GM23338 (cell line): Measurements from ENCODE around the gene RNF40. TPM values are rescaled to one million over a fixed set of nuclear protein-coding genes. Genes with fewer than 3 reads are reported as not detected.

Source experiments
- ATAC-seq: fragments of 200-7000 bp; cut with Tn5 transposase; 3 replicates; pipeline ENCODE4 v1.9.1; 2020
- DNase-seq: peaks from one replicate; pipeline ENCODE4 v3.0.0-alpha.2; 2015; ENCODE audit warnings: low spot score
- H2AFZ ChIP-seq: fragments of 200-600 bp; sonication (generic); 2 replicates; pipeline ENCODE4 v1.8.0; 2016; ENCODE audit warnings: antibody characterized with exemption, mild to moderate bottlenecking, moderate library complexity
- H3F3A ChIP-seq: fragments of 200-600 bp; sonication (generic); replicated peaks from 2 replicates; pipeline ENCODE4 v1.8.0; 2017; ENCODE audit warnings: antibody characterized with exemption, mixed run types, low read depth
- H3K27ac ChIP-seq: fragments of 200-600 bp; sonication (generic); 2 replicates; pipeline ENCODE4 v1.6.1; 2016; ENCODE audit warnings: low read depth
- H3K27me3 ChIP-seq: fragments of 200-600 bp; sonication (generic); 2 replicates; pipeline ENCODE4 v1.8.0; 2016; ENCODE audit warnings: mild to moderate bottlenecking, mixed run types, moderate library complexity; ENCODE audit not compliant: insufficient read depth
- H3K36me3 ChIP-seq: fragments of 200-600 bp; sonication (generic); 2 replicates; pipeline ENCODE4 v1.8.0; 2016; ENCODE audit warnings: mild to moderate bottlenecking; ENCODE audit not compliant: insufficient read depth
- H3K4me1 ChIP-seq: fragments of 200-600 bp; sonication (generic); 2 replicates; pipeline ENCODE4 v1.8.0; 2016; ENCODE audit warnings: mild to moderate bottlenecking, moderate library complexity; ENCODE audit not compliant: insufficient read depth
- H3K4me2 ChIP-seq: fragments of 200-600 bp; sonication (generic); 2 replicates; pipeline ENCODE4 v1.7.1; 2017; ENCODE audit warnings: mixed run types
- H3K4me3 ChIP-seq: fragments of 200-600 bp; sonication (generic); 2 replicates; pipeline ENCODE4 v1.6.1; 2016; ENCODE audit warnings: mixed run types
- H3K79me2 ChIP-seq: fragments of 200-600 bp; sonication (generic); replicated peaks from 2 replicates; pipeline ENCODE4 v1.8.0; 2017; ENCODE audit warnings: mild to moderate bottlenecking; ENCODE audit not compliant: insufficient read depth
- H3K9me2 ChIP-seq: fragments of 200-600 bp; sonication (generic); 2 replicates; pipeline ENCODE4 v1.8.0; 2017; ENCODE audit not compliant: insufficient read depth
- H4K20me1 ChIP-seq: fragments of 200-600 bp; sonication (generic); replicated peaks from 2 replicates; pipeline ENCODE4 v1.8.0; 2017; ENCODE audit warnings: mild to moderate bottlenecking; ENCODE audit not compliant: insufficient read depth
- H3K27ac Mint-ChIP-seq: 2 replicates; pipeline ENCODE4 v1.8.0; 2020; ENCODE audit warnings: inconsistent platforms, mild to moderate bottlenecking, moderate library complexity, mixed read lengths
- H3K27me3 Mint-ChIP-seq: 3 replicates; pipeline ENCODE4 v1.8.0; 2022; ENCODE audit warnings: low read depth, mild to moderate bottlenecking, moderate library complexity, mixed read lengths, inconsistent platforms; ENCODE audit not compliant: insufficient read depth, poor library complexity
- H3K36me3 Mint-ChIP-seq: 3 replicates; pipeline ENCODE4 v1.8.0; 2021; ENCODE audit warnings: low read depth, mild to moderate bottlenecking, inconsistent platforms, moderate library complexity, mixed read lengths
- H3K4me1 Mint-ChIP-seq: 3 replicates; pipeline ENCODE4 v1.8.0; 2020; ENCODE audit warnings: mild to moderate bottlenecking, inconsistent platforms, mixed read lengths
- H3K4me3 Mint-ChIP-seq: 3 replicates; pipeline ENCODE4 v1.8.0; 2021; ENCODE audit warnings: moderate library complexity, mild to moderate bottlenecking, inconsistent platforms, mixed read lengths
- H3K9me3 Mint-ChIP-seq: 3 replicates; pipeline ENCODE4 v1.8.0; 2020; ENCODE audit warnings: moderate library complexity, mild to moderate bottlenecking, inconsistent platforms, mixed read lengths
- CREB1 ChIP-seq: fragments of 250-450 bp; sonication (Bioruptor Pico); IDR thresholded peaks from 2 replicates; pipeline ENCODE4 v1.5.0; 2020; ENCODE audit warnings: low read depth, mild to moderate bottlenecking, moderate library complexity
- EZH2 ChIP-seq: fragments of 200-600 bp; sonication (generic); IDR thresholded peaks from one replicate; pipeline ENCODE4 v1.8.0; 2017; ENCODE audit warnings: antibody characterized with exemption, mild to moderate bottlenecking, low read depth; ENCODE audit not compliant: unreplicated experiment
- EZH2phosphoT487 ChIP-seq: fragments of 200-600 bp; sonication (generic); IDR thresholded peaks from one replicate; pipeline ENCODE4 v1.8.1; 2018; ENCODE audit warnings: antibody characterized with exemption; ENCODE audit not compliant: unreplicated experiment
- JUNB ChIP-seq: IDR thresholded peaks from one replicate; pipeline ENCODE4 v1.6.1; 2016; ENCODE audit warnings: antibody characterized with exemption; ENCODE audit not compliant: unreplicated experiment
- NANOG ChIP-seq: IDR thresholded peaks from 2 replicates; pipeline ENCODE4 v1.6.1; 2016; ENCODE audit warnings: antibody characterized with exemption, borderline replicate concordance
- POLR2AphosphoS5 ChIP-seq: IDR thresholded peaks from 2 replicates; pipeline ENCODE4 v1.6.1; 2016; ENCODE audit warnings: antibody characterized with exemption, low read depth
- REST ChIP-seq: IDR thresholded peaks from one replicate; pipeline ENCODE4 v1.6.1; 2018; ENCODE audit warnings: antibody characterized with exemption; ENCODE audit not compliant: unreplicated experiment
- STAT1 ChIP-seq: IDR thresholded peaks from one replicate; pipeline ENCODE4 v1.6.1; 2016; ENCODE audit warnings: antibody characterized with exemption; ENCODE audit not compliant: unreplicated experiment
- ZNF114 ChIP-seq: fragments of 250-450 bp; sonication (Bioruptor Pico); IDR thresholded peaks from 2 replicates; pipeline ENCODE4 v1.5.0; 2020; ENCODE audit warnings: mild to moderate bottlenecking, moderate library complexity
- ZNF331 ChIP-seq: fragments of 250-450 bp; sonication (Bioruptor Pico); IDR thresholded peaks from 2 replicates; pipeline ENCODE4 v1.5.0; 2020; ENCODE audit warnings: low read depth, mild to moderate bottlenecking, moderate library complexity
- ZNF462 ChIP-seq: fragments of 250-450 bp; sonication (Bioruptor Pico); IDR thresholded peaks from 2 replicates; pipeline ENCODE4 v1.5.0; 2020; ENCODE audit warnings: mild to moderate bottlenecking, moderate library complexity
- polyA plus RNA-seq: library from polyadenylated mRNA; unstranded; fragments of >200 nt; fragmentation: Nextera tagmentation; extraction: Ambion mirVana; gene quantifications from 2 replicates; pipeline ENCODE4 v1.2.1, GENCODE V29; 2016
- total RNA-seq: library from RNA; depleted of rRNA; stranded (reverse); fragments of >200 nt; shearing (Covaris generic); gene quantifications from 2 replicates; pipeline ENCODE4 v1.2.3, GENCODE V29; 2014
- TF ChIP-seq, protein P1 (sequence below), 2 experiments: fragments of 200-600 bp in 1 of 2; sonication (generic) in 1 of 2; conservative IDR thresholded peaks; 2 replicates each; pipeline versions ENCODE4 v1.5.1 to v1.6.1; 2016 to 2017; ENCODE audit warnings: antibody characterized with exemption in 2 of 2, low read depth in 2 of 2, mild to moderate bottlenecking in 2 of 2, moderate library complexity in 1 of 2
- TF ChIP-seq, protein P2 (sequence below): IDR thresholded peaks from 2 replicates; pipeline ENCODE4 v1.6.1; 2016; ENCODE audit warnings: antibody characterized with exemption

The RNF40 gene
- total and polyA plus RNA-seq, 2 experiments from 2014 or later: 36.0 to 78.5 TPM

DNA sequence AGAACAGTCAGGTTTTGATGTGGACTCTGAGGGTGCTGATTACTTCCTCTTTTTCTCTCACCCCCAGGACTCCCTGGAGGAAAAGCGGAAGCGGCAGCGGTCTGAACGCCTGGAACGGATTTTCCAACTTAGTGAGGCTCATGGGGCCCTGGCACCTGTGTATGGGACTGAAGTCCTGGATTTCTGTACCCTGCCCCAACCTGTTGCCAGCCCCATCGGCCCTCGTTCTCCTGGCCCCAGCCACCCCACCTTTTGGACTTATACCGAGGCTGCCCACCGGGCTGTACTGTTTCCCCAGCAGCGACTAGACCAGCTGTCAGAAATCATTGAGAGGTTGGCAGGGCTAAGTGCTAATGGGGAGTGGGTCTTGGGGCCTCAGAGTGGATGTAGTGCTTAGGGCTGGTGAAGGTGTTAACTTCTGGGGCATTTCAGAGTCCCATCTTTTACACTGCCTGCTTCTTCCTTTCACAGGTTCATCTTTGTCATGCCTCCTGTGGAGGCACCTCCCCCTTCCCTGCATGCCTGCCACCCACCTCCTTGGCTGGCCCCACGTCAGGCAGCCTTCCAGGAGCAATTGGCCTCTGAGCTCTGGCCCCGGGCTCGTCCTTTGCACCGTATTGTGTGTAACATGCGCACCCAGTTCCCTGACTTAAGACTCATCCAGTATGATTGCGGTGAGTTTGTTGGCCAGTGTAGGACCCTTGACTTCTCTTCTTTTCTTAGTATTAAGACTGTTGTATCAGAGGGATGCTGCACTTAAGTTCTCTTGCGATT lies 33.0 kb upstream of the RNF40 start:
- Histone ChIP-seq H3K27me3 (no peaks in the 10 kb centered on the region), H3F3A (no peaks in the 10 kb centered on the region; the same call in 1 of the 2 replicates), H3K27ac (no peak overlapping the region), H3K9me2 (no peaks in the 10 kb centered on the region), H3K36me3 (peaks cover 33% of the 10 kb centered on the region), H2AFZ (no peak overlapping the region), H3K79me2 (peaks cover 28% of the 10 kb centered on the region), H3K4me1 (peaks cover 16% of the 10 kb centered on the region), H4K20me1 (peaks cover 23% of the 10 kb centered on the region), H3K4me3 (no peak overlapping the region), H3K4me2 (peak overlapping the region; percentile 58; the same call in 1 of the 2 replicates)
- H3K9me3 Mint-ChIP-seq: no peaks in the 10 kb centered on the region
- peak; percentile 52 for ATAC-seq
- no peak overlapping the region for H3K4me3 Mint-ChIP-seq
- peaks cover 8% of the 10 kb centered on the region for H3K27me3 Mint-ChIP-seq
- peaks cover 16% of the 10 kb centered on the region for H3K4me1 Mint-ChIP-seq
- TF ChIP-seq POLR2AphosphoS5 (no peak), JUNB (no peak), CREB1 (CRISPR knock-in tag) (no peak), ZNF114 (CRISPR knock-in tag) (no peak), EZH2phosphoT487 (no peak), NANOG (no peak), STAT1 (no peak), EZH2 (no peak), ZNF462 (CRISPR knock-in tag) (no peak), ZNF331 (CRISPR knock-in tag) (no peak), REST (no peak)
- TF ChIP-seq, protein P1, sequence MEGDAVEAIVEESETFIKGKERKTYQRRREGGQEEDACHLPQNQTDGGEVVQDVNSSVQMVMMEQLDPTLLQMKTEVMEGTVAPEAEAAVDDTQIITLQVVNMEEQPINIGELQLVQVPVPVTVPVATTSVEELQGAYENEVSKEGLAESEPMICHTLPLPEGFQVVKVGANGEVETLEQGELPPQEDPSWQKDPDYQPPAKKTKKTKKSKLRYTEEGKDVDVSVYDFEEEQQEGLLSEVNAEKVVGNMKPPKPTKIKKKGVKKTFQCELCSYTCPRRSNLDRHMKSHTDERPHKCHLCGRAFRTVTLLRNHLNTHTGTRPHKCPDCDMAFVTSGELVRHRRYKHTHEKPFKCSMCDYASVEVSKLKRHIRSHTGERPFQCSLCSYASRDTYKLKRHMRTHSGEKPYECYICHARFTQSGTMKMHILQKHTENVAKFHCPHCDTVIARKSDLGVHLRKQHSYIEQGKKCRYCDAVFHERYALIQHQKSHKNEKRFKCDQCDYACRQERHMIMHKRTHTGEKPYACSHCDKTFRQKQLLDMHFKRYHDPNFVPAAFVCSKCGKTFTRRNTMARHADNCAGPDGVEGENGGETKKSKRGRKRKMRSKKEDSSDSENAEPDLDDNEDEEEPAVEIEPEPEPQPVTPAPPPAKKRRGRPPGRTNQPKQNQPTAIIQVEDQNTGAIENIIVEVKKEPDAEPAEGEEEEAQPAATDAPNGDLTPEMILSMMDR (conservative IDR thresholded peaks at IDR 0.05; ENCODE audit: low read depth in 2 of 2): no peak; a peak in 1 of 4 replicates
- TF ChIP-seq, protein P2, sequence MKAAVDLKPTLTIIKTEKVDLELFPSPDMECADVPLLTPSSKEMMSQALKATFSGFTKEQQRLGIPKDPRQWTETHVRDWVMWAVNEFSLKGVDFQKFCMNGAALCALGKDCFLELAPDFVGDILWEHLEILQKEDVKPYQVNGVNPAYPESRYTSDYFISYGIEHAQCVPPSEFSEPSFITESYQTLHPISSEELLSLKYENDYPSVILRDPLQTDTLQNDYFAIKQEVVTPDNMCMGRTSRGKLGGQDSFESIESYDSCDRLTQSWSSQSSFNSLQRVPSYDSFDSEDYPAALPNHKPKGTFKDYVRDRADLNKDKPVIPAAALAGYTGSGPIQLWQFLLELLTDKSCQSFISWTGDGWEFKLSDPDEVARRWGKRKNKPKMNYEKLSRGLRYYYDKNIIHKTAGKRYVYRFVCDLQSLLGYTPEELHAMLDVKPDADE: no peak
- DNase-seq: peak; percentile 12
- H3K27ac Mint-ChIP-seq: peak overlapping the region; percentile 83
- peaks cover 74% of the 10 kb centered on the region for H3K36me3 Mint-ChIP-seq
